Lower lobe of right lung (tissue), 2 donors: ENCODE results near the gene PHF21A. TPM values are rescaled to one million over a fixed set of nuclear protein-coding genes. Genes with fewer than 3 reads are reported as not detected.

Experiments used
- ATAC-seq, 2 donors: fragments of 200-7000 bp; cut with Tn5 transposase; one replicate each; pipeline ENCODE4 v1.9.1; 2020 to 2022; ENCODE audit warnings: mild to moderate bottlenecking in 2 of 2, moderate library complexity in 2 of 2
- DNase-seq: peaks from one replicate; pipeline ENCODE4 v3.0.0-alpha.2; 2020
- H3K27ac ChIP-seq: fragments of 200-600 bp; one replicate; pipeline ENCODE4 v1.8.0; 2022
- H3K27me3 ChIP-seq: fragments of 200-600 bp; one replicate; pipeline ENCODE4 v1.8.0; 2022; ENCODE audit warnings: low read depth
- H3K36me3 ChIP-seq: fragments of 200-600 bp; one replicate; pipeline ENCODE4 v1.8.0; 2022; ENCODE audit warnings: mild to moderate bottlenecking
- H3K4me1 ChIP-seq: fragments of 200-600 bp; one replicate; pipeline ENCODE4 v1.8.0; 2022
- H3K4me3 ChIP-seq: fragments of 200-600 bp; one replicate; pipeline ENCODE4 v1.8.0; 2022; ENCODE audit warnings: mild to moderate bottlenecking
- H3K9me3 ChIP-seq: fragments of 200-600 bp; one replicate; pipeline ENCODE4 v1.8.0; 2022
- CTCF ChIP-seq: fragments of 200-600 bp; IDR thresholded peaks from one replicate; pipeline ENCODE4 v1.8.0; 2022; ENCODE audit warnings: antibody characterized with exemption, mild to moderate bottlenecking
- intact Hi-C: fragments of 100-400 bp; cut with DNase I; formaldehyde crosslinking; loops from one replicate; pipeline ENCODE4 v1.11.0; 2022
- long read RNA-seq: library from polyadenylated mRNA; unstranded; transcript quantifications from one replicate; pipeline ENCODE4 v2.0.0, GENCODE V29; 2021
- total RNA-seq: library from RNA; stranded (reverse); fragmentation: NEBNext Ultra II Directional; extraction: Animal tissue kit (Norgen Biotek cat#: 25700); gene quantifications from one replicate; pipeline ENCODE4 v1.2.1, GENCODE V29; 2021
- donor health status: DM: no; HTN: yes; CAD: no; lungs with severe emphysema.

PHF21A gene
- total RNA-seq: 48.4 TPM
- long read RNA-seq, partial matches to known transcripts: 8 of 32 reads
- long read RNA-seq, other reads (novel, unspliced or antisense): 24 of 32 reads

GRCh38 chr11:46121301-46121723, at the start of gene PHF21A:
PHF21A (minus strand) TSS chr11:46121454; CDS start chr11:46084219, 37,235 bp downstream.
- Histone ChIP-seq H3K4me3 (peak within 1 kb of the TSS; percentile 72), H3K4me1 (peaks cover 30% of the 10 kb centered on the region), H3K27me3 (no peaks in the 10 kb centered on the region), H3K9me3 (no peaks in the 10 kb centered on the region), H3K36me3 (no peaks in the 10 kb centered on the region), H3K27ac (peak within 1 kb of the TSS; percentile 88)
- no peak for TF ChIP-seq CTCF
- DNase-seq: peak; percentile 93
- intact Hi-C loops: no loop called here
- ATAC-seq: peak; percentile 92 to 95

- Histone ChIP-seq H3K27me3 (no peaks in the 10 kb centered on the region), H3K4me1 (no peaks in the 10 kb centered on the region), H3K4me3 (no peak overlapping the region), H3K9me3 (no peaks in the 10 kb centered on the region), H3K27ac (no peak overlapping the region), H3K36me3 (no peaks in the 10 kb centered on the region)
- no peak for DNase-seq
- TF ChIP-seq CTCF: no peak
- no peak for ATAC-seq
- intact Hi-C loops: no loop called here
These were observed 49.5 kb upstream of the PHF21A start for GRCh38 chr11:46170797-46171196.

DNA sequence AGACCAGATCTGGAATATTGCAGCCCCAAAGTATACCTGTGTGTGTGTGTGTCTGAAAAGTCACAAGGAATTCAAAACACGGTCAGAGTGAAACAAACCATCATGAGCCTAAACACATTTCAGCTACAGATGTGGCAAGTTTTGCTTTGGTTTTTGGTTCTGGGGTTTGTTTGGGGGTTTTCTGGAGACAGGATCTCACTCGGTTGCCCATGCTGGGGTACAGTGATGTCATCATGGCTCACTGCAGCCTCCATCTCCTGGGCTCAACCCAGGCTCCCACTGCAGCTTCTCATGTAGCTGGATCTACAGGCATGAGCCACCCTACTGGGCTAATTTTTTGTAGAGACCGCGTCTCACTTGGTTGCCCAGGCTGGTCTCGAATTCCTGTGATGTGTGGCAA, 41.4 kb upstream of the PHF21A start:
- Histone ChIP-seq H3K4me3 (no peak overlapping the region), H3K27ac (no peak overlapping the region), H3K36me3 (no peaks in the 10 kb centered on the region), H3K9me3 (no peaks in the 10 kb centered on the region), H3K27me3 (peaks cover 15% of the 10 kb centered on the region), H3K4me1 (no peaks in the 10 kb centered on the region)
- DNase-seq (no peak), ATAC-seq (no peak)
- no peak for TF ChIP-seq CTCF
- intact Hi-C loops: no loop called here

GRCh38 chr11:46161201-46161600, 39.9 kb upstream of the PHF21A start:
- ATAC-seq (no peak), DNase-seq (no peak)
- intact Hi-C loops: no loop called here
- Histone ChIP-seq H3K27me3 (peaks cover 15% of the 10 kb centered on the region), H3K36me3 (no peaks in the 10 kb centered on the region), H3K4me3 (no peak overlapping the region), H3K27ac (no peak overlapping the region), H3K4me1 (no peaks in the 10 kb centered on the region), H3K9me3 (no peaks in the 10 kb centered on the region)
- TF ChIP-seq CTCF: no peak

GRCh38 chr11:46160100-46160499, 38.8 kb upstream of the PHF21A start:
- DNase-seq (no peak), ATAC-seq (peak in 1 of 2 donors; percentile 19)

More at GRCh38 chr11:46160100-46160499, 38.8 kb upstream of the PHF21A start:
- intact Hi-C loops: no loop called here
- H3K4me3 ChIP-seq: no peak overlapping the region
- no peaks in the 10 kb centered on the region for H3K4me1 ChIP-seq
- TF ChIP-seq CTCF: no peak
- H3K9me3 ChIP-seq: no peaks in the 10 kb centered on the region
- H3K36me3 ChIP-seq: no peaks in the 10 kb centered on the region
- peaks cover 15% of the 10 kb centered on the region for H3K27me3 ChIP-seq
- H3K27ac ChIP-seq: no peak overlapping the region
